Lower lobe of right lung (tissue), 2 donors: ENCODE results near the gene MSI2. TPM values are rescaled to one million over a fixed set of nuclear protein-coding genes. Genes with fewer than 3 reads are reported as not detected.

ENCODE experiments used
- ATAC-seq, 2 donors: fragments of 200-7000 bp; cut with Tn5 transposase; one replicate each; pipeline ENCODE4 v1.9.1; 2020 to 2022; ENCODE audit warnings: mild to moderate bottlenecking in 2 of 2, moderate library complexity in 2 of 2
- DNase-seq: peaks from one replicate; pipeline ENCODE4 v3.0.0-alpha.2; 2020
- H3K27ac ChIP-seq: fragments of 200-600 bp; one replicate; pipeline ENCODE4 v1.8.0; 2022
- H3K27me3 ChIP-seq: fragments of 200-600 bp; one replicate; pipeline ENCODE4 v1.8.0; 2022; ENCODE audit warnings: low read depth
- H3K36me3 ChIP-seq: fragments of 200-600 bp; one replicate; pipeline ENCODE4 v1.8.0; 2022; ENCODE audit warnings: mild to moderate bottlenecking
- H3K4me1 ChIP-seq: fragments of 200-600 bp; one replicate; pipeline ENCODE4 v1.8.0; 2022
- H3K4me3 ChIP-seq: fragments of 200-600 bp; one replicate; pipeline ENCODE4 v1.8.0; 2022; ENCODE audit warnings: mild to moderate bottlenecking
- H3K9me3 ChIP-seq: fragments of 200-600 bp; one replicate; pipeline ENCODE4 v1.8.0; 2022
- intact Hi-C: fragments of 100-400 bp; cut with DNase I; formaldehyde crosslinking; loops from one replicate; pipeline ENCODE4 v1.11.0; 2022
- total RNA-seq: library from RNA; stranded (reverse); fragmentation: NEBNext Ultra II Directional; extraction: Animal tissue kit (Norgen Biotek cat#: 25700); gene quantifications from one replicate; pipeline ENCODE4 v1.2.1, GENCODE V29; 2021
- TF ChIP-seq, protein P1 (sequence below): fragments of 200-600 bp; IDR thresholded peaks from one replicate; pipeline ENCODE4 v1.8.0; 2022; ENCODE audit warnings: antibody characterized with exemption, mild to moderate bottlenecking
- donor health status: DM: no; HTN: yes; CAD: no; lungs with severe emphysema.

The MSI2 gene
- total RNA-seq, 1 donor from 2014 or later, result 43.9 TPM

DNA sequence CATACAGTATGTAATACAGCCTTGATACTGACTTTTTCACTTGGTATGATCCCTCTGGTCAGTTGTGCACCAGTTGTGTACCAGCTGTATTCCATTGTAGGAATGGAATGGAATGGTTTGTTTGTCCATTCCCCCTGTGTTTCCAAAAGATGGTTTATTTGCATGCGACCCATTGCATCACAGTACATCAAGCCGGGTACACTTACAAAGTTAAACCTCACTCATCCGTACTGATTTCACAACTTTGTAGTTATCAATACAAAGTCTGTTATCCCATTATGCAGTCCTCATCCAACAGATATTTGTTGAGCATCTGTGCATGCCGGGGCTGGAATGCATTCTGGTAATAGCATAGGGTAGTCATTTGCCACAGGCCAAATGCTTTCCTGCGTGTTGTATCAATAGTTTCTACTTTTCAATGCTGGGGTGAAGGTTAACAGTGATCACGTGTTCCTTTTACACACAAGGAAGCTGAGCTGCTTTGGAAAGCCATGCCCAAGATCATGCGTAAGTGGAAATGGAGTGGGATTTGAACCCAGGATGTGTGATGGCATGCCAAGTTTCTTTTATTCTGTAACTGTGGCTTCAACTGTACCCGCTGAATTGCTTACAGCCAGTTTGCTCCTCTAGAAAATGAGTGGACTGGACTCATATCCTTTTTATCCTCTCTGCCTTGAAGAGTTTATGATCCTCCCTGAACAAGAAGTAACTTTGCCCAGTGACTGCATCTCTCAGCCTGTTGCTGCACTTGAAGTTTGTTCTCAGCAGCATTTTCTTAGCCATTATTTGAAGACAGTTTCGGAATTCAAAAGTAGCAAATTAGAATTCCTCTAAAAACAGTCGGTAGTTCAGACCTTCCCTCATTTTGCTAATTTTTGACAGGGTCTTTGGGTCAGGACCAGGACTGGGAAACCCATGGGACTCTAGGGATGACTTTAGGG is 260.2 kb downstream of the MSI2 start:
- H3K36me3 ChIP-seq, result no peaks in the 10 kb centered on the region
- DNase-seq (no peak), ATAC-seq (no peak)
- H3K9me3 ChIP-seq, result no peaks in the 10 kb centered on the region
- H3K4me1 ChIP-seq, result peaks cover 11% of the 10 kb centered on the region
- intact Hi-C loops, result no loop called here
- H3K27me3 ChIP-seq, result no peaks in the 10 kb centered on the region
- TF ChIP-seq, protein P1, sequence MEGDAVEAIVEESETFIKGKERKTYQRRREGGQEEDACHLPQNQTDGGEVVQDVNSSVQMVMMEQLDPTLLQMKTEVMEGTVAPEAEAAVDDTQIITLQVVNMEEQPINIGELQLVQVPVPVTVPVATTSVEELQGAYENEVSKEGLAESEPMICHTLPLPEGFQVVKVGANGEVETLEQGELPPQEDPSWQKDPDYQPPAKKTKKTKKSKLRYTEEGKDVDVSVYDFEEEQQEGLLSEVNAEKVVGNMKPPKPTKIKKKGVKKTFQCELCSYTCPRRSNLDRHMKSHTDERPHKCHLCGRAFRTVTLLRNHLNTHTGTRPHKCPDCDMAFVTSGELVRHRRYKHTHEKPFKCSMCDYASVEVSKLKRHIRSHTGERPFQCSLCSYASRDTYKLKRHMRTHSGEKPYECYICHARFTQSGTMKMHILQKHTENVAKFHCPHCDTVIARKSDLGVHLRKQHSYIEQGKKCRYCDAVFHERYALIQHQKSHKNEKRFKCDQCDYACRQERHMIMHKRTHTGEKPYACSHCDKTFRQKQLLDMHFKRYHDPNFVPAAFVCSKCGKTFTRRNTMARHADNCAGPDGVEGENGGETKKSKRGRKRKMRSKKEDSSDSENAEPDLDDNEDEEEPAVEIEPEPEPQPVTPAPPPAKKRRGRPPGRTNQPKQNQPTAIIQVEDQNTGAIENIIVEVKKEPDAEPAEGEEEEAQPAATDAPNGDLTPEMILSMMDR, result no peak
- no peak overlapping the region for H3K27ac ChIP-seq
- H3K4me3 ChIP-seq, result no peak overlapping the region

DNA sequence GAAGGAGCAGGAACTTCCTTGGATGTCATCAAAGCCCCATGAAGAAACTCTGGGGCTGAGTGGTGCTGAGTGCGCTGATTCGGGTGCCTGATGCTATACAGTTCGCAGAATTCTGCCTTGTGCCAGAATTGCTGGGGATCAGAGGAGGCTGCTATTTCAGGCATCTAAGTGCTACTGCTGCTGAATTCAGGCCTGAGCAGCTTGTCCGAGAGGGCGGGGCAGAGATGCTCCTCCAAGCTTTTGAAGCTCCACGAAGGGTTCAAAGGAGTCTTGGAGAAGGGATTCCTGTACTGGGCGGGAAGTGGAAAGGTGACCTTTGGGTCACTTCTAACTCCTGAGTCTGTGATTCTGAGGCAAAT is 260.9 kb downstream of the MSI2 start:
- DNase-seq (no peak), ATAC-seq (no peak)
- TF ChIP-seq, protein P1, result no peak
- Histone ChIP-seq H3K4me1 (peaks cover 11% of the 10 kb centered on the region), H3K27ac (no peak overlapping the region), H3K9me3 (no peaks in the 10 kb centered on the region), H3K4me3 (no peak overlapping the region), H3K36me3 (no peaks in the 10 kb centered on the region), H3K27me3 (no peaks in the 10 kb centered on the region)
- intact Hi-C loops, result no loop called here

DNA sequence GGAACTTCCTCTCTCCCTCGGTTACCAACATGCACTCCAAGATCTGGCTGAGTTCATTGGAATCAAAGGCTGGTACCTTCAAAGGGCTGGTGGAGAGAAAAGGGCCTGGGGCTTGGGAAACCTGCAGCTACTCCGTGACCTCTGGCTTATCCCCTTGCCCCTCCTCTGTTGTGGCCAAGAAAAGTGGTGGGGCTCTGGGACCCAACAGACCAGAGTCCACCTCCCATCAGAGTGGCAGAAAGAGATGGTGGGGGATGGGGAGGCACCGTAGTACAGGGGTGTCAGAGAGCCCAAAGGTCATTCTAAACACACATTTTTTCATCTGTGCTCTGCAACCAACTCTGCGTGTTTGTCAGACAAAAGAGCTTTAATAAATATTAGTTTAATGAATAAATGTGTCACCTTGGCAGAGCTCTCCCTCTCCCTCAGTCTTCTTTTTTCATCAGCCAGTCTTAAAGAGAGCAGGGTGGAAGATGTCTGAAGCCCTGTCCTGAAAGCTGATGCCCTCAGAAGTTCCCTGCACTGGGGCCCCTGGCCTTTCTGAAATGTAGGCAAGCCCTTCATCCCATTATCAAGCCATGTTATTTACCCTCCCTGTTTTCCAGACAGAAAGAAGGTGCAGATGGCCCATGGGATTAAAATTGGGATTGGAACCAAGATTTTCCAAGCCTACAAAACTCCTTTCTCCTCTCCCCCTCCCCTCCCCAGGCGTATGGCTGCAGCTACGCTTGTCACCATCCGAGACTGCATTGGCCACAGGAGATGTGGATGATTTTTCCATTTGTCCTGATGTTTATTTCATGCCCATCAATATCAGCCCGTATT is 261.5 kb downstream of the MSI2 start:
- Histone ChIP-seq H3K27ac (no peak overlapping the region), H3K4me3 (no peak overlapping the region), H3K36me3 (no peaks in the 10 kb centered on the region), H3K4me1 (peaks cover 11% of the 10 kb centered on the region), H3K27me3 (no peaks in the 10 kb centered on the region), H3K9me3 (no peaks in the 10 kb centered on the region)
- intact Hi-C loops, result no loop called here
- TF ChIP-seq, protein P1, result no peak
- no peak for ATAC-seq
- no peak for DNase-seq

DNA sequence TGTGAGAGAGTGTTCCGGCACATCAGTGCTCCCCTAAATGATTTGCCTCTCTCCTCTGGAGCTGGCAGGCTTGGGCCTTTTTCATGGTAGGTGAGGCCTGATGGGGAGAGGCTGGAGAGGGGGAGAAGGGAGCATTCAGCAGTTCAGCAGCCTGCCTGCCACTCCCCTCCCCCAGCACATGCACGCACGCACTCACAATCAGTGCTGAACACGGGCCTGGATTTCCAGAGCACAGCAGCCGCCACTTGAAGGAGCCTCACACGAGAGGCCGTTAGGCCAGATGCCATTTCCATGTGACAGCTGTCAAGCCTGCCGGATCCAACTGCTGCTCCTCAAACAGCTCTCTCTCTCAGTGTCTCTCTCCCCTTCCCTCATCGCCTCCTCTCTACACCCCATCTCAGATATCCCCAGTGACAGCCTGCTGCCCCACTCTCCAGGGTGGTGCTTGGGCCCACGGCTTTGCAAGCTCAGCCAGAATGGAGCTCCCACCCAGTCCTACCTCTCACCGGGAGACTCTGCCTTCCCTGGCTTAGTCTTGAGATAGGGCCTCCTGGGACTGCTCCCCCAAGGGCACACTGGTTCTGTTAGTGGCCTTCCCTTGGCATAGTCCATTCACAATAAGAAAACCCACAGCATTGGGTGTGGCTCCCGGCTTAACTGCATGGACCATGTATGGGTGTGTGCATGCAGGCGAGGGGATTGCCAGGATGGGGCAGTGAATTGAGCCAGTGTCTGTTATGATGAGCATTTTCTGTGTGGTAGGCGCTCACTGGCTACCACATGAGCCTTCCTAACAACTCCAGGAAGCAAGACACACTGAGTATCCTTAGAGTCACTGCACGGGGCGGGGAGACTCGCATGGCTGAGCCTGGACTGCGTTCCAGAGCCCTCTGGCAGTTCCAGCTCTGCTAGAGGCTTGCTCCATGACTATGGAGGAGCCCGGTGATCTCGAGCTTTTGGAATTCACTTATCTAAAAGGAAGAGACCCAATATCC is 262.6 kb downstream of the MSI2 start:
- H3K4me3 ChIP-seq, result no peak overlapping the region
- no peak for DNase-seq
- H3K36me3 ChIP-seq, result no peaks in the 10 kb centered on the region
- peak; percentile 24 to 71 for ATAC-seq
- H3K9me3 ChIP-seq, result no peaks in the 10 kb centered on the region
- peaks cover 15% of the 10 kb centered on the region for H3K4me1 ChIP-seq
- H3K27ac ChIP-seq, result no peak overlapping the region
- intact Hi-C loops, result no loop called here
- H3K27me3 ChIP-seq, result no peaks in the 10 kb centered on the region
- TF ChIP-seq, protein P1, result no peak

DNA sequence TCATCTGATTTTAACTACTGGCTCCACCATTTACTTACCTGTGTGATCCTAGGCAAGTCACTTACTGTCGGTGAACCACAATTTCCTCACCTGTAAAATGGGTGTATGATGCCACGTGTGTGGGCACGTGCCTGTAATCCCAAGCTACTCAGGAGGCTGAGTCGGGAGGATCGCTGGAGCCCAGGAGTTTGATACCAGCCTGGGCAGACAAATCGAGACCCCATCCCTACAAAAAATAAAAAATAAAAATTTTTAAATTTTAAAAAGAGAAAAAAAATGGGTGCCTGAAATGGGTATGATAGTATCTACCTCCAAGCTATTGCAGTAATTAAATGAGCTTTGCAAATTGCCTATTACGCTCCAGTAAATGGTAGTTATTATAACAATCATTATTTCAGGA is 263.5 kb downstream of the MSI2 start:
- no peak overlapping the region for H3K27ac ChIP-seq
- TF ChIP-seq, protein P1, result no peak
- peaks cover 18% of the 10 kb centered on the region for H3K4me1 ChIP-seq
- no peaks in the 10 kb centered on the region for H3K36me3 ChIP-seq
- H3K27me3 ChIP-seq, result no peaks in the 10 kb centered on the region
- DNase-seq, result no peak
- H3K4me3 ChIP-seq, result no peak overlapping the region
- intact Hi-C loops, result no loop called here
- no peak for ATAC-seq
- no peaks in the 10 kb centered on the region for H3K9me3 ChIP-seq
